Activated CD8-positive, alpha-beta T cell treated with anti-CD3 and anti-CD28 coated beads, Interleukin-2, amount 10 ng/mL, durations not matched to agents 7 days and 5 days (primary cell): ENCODE results near the gene ACAD8. TPM values are rescaled to one million over a fixed set of nuclear protein-coding genes. Genes with fewer than 3 reads are reported as not detected.
A peak's percentile ranks its signal among the peaks of the same experiment; 100 is the strongest.

Experiments
- ATAC-seq: fragments of 150-1000 bp; cut with Tn5 transposase; one replicate; pipeline ENCODE4 v1.10.0; 2021; ENCODE audit warnings: moderate library complexity
- CTCF ChIA-PET: fragments of 350-600 bp; sonication (Branson Sonifier 250); formaldehyde crosslinking; loops from one replicate; lab custom pipeline; 2021; ENCODE audit warnings: antibody characterized with exemption; lab: Charles Lee
- POLR2A ChIA-PET: fragments of 350-600 bp; sonication (Branson Sonifier 250); formaldehyde crosslinking; loops from one replicate; lab custom pipeline; 2021; ENCODE audit warnings: antibody characterized with exemption; lab: Charles Lee
- DNase-seq: peaks from one replicate; pipeline ENCODE4 v3.0.0-alpha.2; 2020
- H3K27ac Mint-ChIP-seq: one replicate; pipeline ENCODE4 v1.8.0; 2021; ENCODE audit warnings: mild to moderate bottlenecking, mixed read lengths
- H3K27me3 Mint-ChIP-seq: one replicate; pipeline ENCODE4 v1.8.0; 2021; ENCODE audit warnings: low read depth, mixed read lengths
- H3K36me3 Mint-ChIP-seq: one replicate; pipeline ENCODE4 v1.8.0; 2021; ENCODE audit warnings: low read depth, mixed read lengths
- H3K4me1 Mint-ChIP-seq: one replicate; pipeline ENCODE4 v1.8.0; 2021; ENCODE audit warnings: low read depth, mixed read lengths
- H3K4me3 Mint-ChIP-seq: one replicate; pipeline ENCODE4 v1.8.0; 2021; ENCODE audit warnings: mild to moderate bottlenecking, mixed read lengths
- H3K9me3 Mint-ChIP-seq: one replicate; pipeline ENCODE4 v1.8.0; 2022; ENCODE audit warnings: mixed read lengths; ENCODE audit not compliant: insufficient read depth
- total RNA-seq, 2 experiments: library from RNA; stranded (reverse); gene quantifications; one replicate each; pipeline ENCODE4 v1.2.3, GENCODE V29; 2021

ACAD8 gene
- total RNA-seq, 2 experiments from 2014 or later, result 20.7 to 21.1 TPM

GRCh38 chr11:134226806-134227325 is 26.5 kb upstream of the ACAD8 start:
- Mint-ChIP-seq H3K27me3 (no peaks in the 10 kb centered on the region), H3K4me1 (peaks cover 77% of the 10 kb centered on the region), H3K27ac (no peak overlapping the region), H3K9me3 (no peaks in the 10 kb centered on the region), H3K36me3 (peaks cover 50% of the 10 kb centered on the region), H3K4me3 (peak overlapping the region; percentile 93)
- ChIA-PET CTCF (interaction anchor here (1.0 to 2.9 kb wide), 6 partner anchors 11 to 280 kb away, joined by 3 to 25 read pairs (median 3); no protein-coding TSS in a partner anchor), POLR2A (interaction anchor here (4.7 kb wide), 1 partner anchor 27 kb away, joined by 50 read pairs; the partner anchor contains the start of genes ACAD8 and THYN1)
- DNase-seq (no peak), ATAC-seq (no peak)

- H3K27ac Mint-ChIP-seq, result peak overlapping the region; percentile 39
- no peak for ATAC-seq
- H3K9me3 Mint-ChIP-seq, result no peaks in the 10 kb centered on the region
Observed at GRCh38 chr11:134228625-134229024, 24.7 kb upstream of the ACAD8 start.

DNA sequence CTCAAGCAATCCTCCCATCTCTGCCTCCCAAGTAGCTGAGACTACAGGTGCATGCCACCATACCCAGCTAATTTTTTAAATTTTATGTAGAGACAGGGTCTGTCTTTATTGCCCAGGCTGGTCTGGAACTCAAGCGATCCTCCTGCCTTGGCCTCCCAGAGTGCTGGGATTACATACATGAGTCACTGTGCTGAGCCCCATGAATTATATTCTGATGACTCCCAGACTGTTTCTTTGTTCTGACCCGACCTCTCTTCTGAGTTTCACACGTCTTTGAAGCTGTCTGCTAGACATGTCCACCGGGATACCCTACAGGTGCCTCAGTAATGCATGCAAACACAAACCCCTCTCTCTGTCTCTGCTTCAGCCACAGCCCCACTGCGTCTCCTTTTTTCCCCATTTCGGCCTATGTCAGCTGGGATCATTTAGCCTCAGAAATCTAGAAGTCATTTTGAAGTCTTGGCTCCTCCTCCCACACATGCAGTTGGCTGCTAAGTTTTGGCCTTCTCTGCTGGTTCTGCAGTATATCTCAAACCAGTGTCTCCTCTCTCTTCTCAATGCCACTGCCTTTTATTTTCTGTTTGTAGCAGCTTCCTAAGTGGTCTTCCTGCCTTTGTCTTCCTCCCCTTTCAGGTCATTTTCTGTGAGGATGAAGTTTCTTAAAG is 24.1 kb upstream of the ACAD8 start:
- CTCF ChIA-PET, result interaction anchor here (0.6 to 4.5 kb wide), 9 partner anchors 12 to 47 kb away, joined by 3 to 18 read pairs (median 4); partner anchors contain the start of gene GLB1L3
- POLR2A ChIA-PET, result interaction anchor here (1.0 kb wide), 1 partner anchor 35 kb away, joined by 3 read pairs; no protein-coding TSS in a partner anchor
- Mint-ChIP-seq H3K4me1 (peaks cover 77% of the 10 kb centered on the region), H3K27ac (peak overlapping the region; percentile 32), H3K36me3 (peaks cover 35% of the 10 kb centered on the region), H3K9me3 (no peaks in the 10 kb centered on the region), H3K27me3 (no peaks in the 10 kb centered on the region), H3K4me3 (peak overlapping the region; percentile 12)
- no peak for ATAC-seq
- no peak for DNase-seq

More at GRCh38 chr11:134228625-134229024, 24.7 kb upstream of the ACAD8 start:
- DNase-seq, result peak; percentile 71
- CTCF ChIA-PET, result interaction anchor here (0.6 to 4.5 kb wide), 9 partner anchors 12 to 48 kb away, joined by 3 to 18 read pairs (median 4); partner anchors contain the start of gene GLB1L3
- Mint-ChIP-seq H3K4me3 (no peak overlapping the region), H3K36me3 (peaks cover 40% of the 10 kb centered on the region), H3K27me3 (no peaks in the 10 kb centered on the region), H3K4me1 (peaks cover 77% of the 10 kb centered on the region)
- POLR2A ChIA-PET, result interaction anchor here (1.0 kb wide), 1 partner anchor 34 kb away, joined by 3 read pairs; no protein-coding TSS in a partner anchor

DNA sequence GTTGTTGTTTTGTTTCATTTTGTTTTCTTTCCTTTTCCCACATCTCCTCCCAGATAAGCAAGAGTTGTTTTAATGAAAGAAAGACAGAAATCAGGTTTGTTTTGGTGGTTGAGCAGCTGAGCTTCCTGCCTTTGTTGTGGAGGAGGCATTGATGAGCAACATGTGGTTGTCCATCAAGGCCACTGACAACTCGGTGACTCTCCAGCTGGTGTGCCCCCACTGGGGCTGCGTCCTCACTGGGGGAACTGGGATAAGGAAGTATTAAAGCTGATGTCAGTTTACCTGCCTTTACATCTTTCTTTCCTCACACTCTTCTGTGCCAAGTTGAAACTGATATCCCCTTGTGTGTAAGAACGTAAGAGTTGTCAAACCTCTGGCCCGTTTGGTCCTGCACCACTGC is 23.0 kb upstream of the ACAD8 start:
- Mint-ChIP-seq H3K9me3 (no peaks in the 10 kb centered on the region), H3K36me3 (peaks cover 39% of the 10 kb centered on the region), H3K4me3 (no peak overlapping the region), H3K4me1 (peaks cover 77% of the 10 kb centered on the region), H3K27ac (no peak overlapping the region), H3K27me3 (no peaks in the 10 kb centered on the region)
- POLR2A ChIA-PET, result no interaction called here
- DNase-seq, result no peak
- ATAC-seq, result no peak
- CTCF ChIA-PET, result interaction anchor here (1.0 to 4.5 kb wide), 3 partner anchors 14 to 46 kb away, joined by 4 to 18 read pairs (median 7); partner anchors contain the start of gene GLB1L3

- no peak overlapping the region for H3K4me3 Mint-ChIP-seq
- peaks cover 60% of the 10 kb centered on the region for H3K4me1 Mint-ChIP-seq
- peaks cover 47% of the 10 kb centered on the region for H3K36me3 Mint-ChIP-seq
- H3K27me3 Mint-ChIP-seq, result no peaks in the 10 kb centered on the region
- H3K9me3 Mint-ChIP-seq, result no peaks in the 10 kb centered on the region
- ChIA-PET CTCF (interaction anchor here (4.5 kb wide), 1 partner anchor 12 kb away, joined by 18 read pairs; no protein-coding TSS in a partner anchor), POLR2A (interaction anchor here (4.1 kb wide), 1 partner anchor 8 kb away, joined by 14 read pairs; the partner anchor contains the start of genes NCAPD3 and VPS26B)
- DNase-seq (no peak), ATAC-seq (no peak)
- H3K27ac Mint-ChIP-seq, result peak overlapping the region; percentile 8
Observed at GRCh38 chr11:134231958-134232659, 21.3 kb upstream of the ACAD8 start.

DNA sequence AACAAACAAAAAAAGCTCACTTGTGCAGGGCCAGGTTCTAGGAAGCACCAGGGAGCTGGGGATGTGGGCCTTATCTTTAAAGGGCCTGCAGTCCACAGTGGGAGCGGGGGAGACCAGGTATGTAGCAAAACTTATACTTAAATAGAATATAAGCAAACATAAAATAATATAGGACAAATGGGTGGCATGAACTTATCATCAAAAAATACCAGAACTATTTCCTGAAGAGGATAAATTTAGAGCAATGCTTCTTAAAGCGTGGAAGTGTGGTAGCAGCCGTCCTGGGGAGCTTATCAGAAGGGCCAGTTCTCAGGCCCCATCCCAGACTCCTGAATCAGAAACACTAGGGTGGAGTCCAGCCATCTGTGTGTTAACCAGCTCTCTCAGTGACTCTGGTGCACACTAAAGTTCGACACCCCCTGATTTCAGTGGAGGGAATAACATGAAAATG is 19.6 kb upstream of the ACAD8 start:
- ChIA-PET CTCF (interaction anchor here (0.7 to 2.4 kb wide), 3 partner anchors 9 to 183 kb away, joined by 4 to 11 read pairs (median 5); partner anchors contain the start of gene VPS26B), POLR2A (interaction anchor here (4.1 kb wide), 1 partner anchor 10 kb away, joined by 14 read pairs; the partner anchor contains the start of genes NCAPD3 and VPS26B)
- peaks cover 42% of the 10 kb centered on the region for H3K36me3 Mint-ChIP-seq
- no peaks in the 10 kb centered on the region for H3K27me3 Mint-ChIP-seq
- no peak overlapping the region for H3K27ac Mint-ChIP-seq
- H3K4me1 Mint-ChIP-seq, result peaks cover 44% of the 10 kb centered on the region
- H3K4me3 Mint-ChIP-seq, result no peak overlapping the region
- no peak for DNase-seq
- no peak for ATAC-seq
- no peaks in the 10 kb centered on the region for H3K9me3 Mint-ChIP-seq

DNA sequence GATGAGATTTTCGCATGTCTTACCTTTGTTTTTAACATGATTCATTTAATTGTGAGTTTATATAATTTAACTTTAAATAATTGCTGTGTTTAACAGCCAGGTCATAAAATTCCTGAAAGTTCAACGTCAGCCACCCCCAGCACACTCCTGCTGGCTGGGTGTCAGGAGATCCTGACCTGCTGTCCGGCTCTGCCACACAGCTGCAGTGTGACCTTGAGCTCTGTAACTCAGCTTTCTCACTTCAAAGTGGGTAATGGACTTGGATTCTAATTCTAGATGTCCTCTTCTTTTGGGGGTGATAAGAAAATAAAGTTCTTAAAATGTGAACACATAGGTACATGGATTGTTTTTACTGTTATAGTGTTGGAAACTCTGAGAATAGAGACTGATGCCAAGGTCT is 18.0 kb upstream of the ACAD8 start:
- Mint-ChIP-seq H3K36me3 (peaks cover 37% of the 10 kb centered on the region), H3K9me3 (no peaks in the 10 kb centered on the region), H3K27ac (no peak overlapping the region), H3K4me1 (peaks cover 27% of the 10 kb centered on the region), H3K27me3 (no peaks in the 10 kb centered on the region), H3K4me3 (no peak overlapping the region)
- ChIA-PET POLR2A (interaction anchor here (4.1 kb wide), 1 partner anchor 11 kb away, joined by 14 read pairs; the partner anchor contains the start of genes NCAPD3 and VPS26B), CTCF (interaction anchor here (0.6 to 2.4 kb wide), 2 partner anchors 8 to 22 kb away, joined by 3 to 11 read pairs; no protein-coding TSS in a partner anchor)
- ATAC-seq, result no peak
- DNase-seq, result no peak

DNA sequence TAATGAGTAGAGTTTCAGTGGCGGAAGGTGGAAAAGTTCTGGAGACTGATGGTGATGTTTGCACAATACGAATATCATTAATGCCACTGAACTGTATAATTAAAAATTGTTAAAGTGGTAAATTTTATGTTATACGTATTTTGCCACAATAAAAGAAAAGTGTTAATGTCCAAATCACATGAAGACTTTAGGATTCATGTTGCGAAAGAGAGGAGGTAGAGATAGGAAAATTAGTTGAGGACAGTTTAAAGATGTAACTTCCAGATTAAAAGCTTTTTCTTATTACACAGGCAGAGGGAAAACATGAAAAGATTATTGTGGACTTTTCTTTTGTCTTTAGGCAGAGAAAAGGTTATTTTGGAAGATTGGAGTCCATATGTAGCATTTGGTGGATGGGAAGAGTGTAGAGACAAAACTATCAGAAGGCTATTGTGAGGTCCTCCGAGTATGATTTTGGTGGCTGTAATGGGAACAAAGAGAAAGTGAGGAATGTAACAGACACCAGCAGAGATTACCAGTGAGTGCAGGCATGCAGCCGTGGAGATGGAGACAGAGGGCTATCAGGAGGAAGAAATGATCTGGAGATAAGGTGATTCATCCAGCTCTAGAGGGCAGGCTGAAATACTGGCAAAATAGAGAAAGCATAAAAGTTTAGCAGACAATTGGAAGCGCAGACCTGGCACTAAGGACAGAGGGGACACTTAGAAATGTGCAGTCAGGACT is 16.4 kb upstream of the ACAD8 start:
- no peak for DNase-seq
- ChIA-PET CTCF (interaction anchor here (1.0 to 1.1 kb wide), 2 partner anchors 10 to 27 kb away, joined by 3 to 5 read pairs; no protein-coding TSS in a partner anchor), POLR2A (no interaction called here)
- Mint-ChIP-seq H3K4me1 (peaks cover 12% of the 10 kb centered on the region), H3K36me3 (peaks cover 37% of the 10 kb centered on the region), H3K4me3 (no peak overlapping the region), H3K27ac (no peak overlapping the region), H3K9me3 (no peaks in the 10 kb centered on the region), H3K27me3 (no peaks in the 10 kb centered on the region)
- no peak for ATAC-seq

DNA sequence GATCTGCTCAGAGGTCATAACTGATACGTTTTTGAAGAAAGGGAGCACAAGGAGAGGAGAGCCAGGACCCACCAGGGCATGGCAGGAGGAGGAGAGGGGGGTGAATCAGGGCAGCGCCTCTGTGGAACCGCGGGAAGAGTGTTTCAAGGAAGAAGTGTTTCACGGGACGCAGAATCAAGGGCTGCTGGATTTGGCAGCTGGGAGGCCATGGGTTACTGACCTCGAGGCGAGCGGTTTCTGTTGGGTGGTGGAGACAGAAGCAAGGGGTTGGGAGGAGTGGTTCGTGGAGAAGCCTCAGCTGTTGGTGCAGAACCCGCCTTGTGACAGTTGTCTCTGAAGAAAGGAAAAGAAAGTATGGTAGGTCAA is 15.8 kb upstream of the ACAD8 start:
- Mint-ChIP-seq H3K27me3 (no peaks in the 10 kb centered on the region), H3K9me3 (no peaks in the 10 kb centered on the region), H3K27ac (peak overlapping the region; percentile 2), H3K4me1 (peaks cover 7% of the 10 kb centered on the region), H3K4me3 (no peak overlapping the region), H3K36me3 (peaks cover 37% of the 10 kb centered on the region)
- ChIA-PET POLR2A (no interaction called here), CTCF (interaction anchor here (1.0 to 1.1 kb wide), 2 partner anchors 11 to 27 kb away, joined by 3 to 5 read pairs; no protein-coding TSS in a partner anchor)
- DNase-seq (no peak), ATAC-seq (no peak)

DNA sequence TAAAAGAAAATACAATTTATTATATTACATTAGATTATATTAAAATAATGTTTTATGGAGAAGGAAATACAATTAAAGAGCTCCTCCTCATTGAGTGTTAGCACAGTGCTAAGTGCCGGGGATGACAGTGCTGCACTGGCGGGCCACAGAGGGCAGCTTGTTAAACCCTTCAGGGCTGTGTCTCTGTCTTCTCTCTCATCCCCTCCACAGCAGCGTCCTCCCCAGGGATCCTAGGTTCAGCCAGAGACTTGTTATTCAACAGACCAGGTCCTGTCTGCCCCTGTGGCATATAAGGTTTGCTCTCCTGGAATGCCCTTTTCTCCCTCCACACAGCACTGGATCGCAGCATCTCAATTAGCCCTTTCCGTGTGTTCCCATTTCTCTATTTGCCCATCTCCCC is 14.4 kb upstream of the ACAD8 start:
- Mint-ChIP-seq H3K4me1 (no peaks in the 10 kb centered on the region), H3K27ac (no peak overlapping the region), H3K27me3 (no peaks in the 10 kb centered on the region), H3K9me3 (no peaks in the 10 kb centered on the region), H3K4me3 (no peak overlapping the region), H3K36me3 (peaks cover 47% of the 10 kb centered on the region)
- ATAC-seq (no peak), DNase-seq (no peak)
- POLR2A ChIA-PET, result interaction anchor here (2.2 kb wide), 1 partner anchor 13 kb away, joined by 6 read pairs; no protein-coding TSS in a partner anchor
- CTCF ChIA-PET, result interaction anchor here (1.1 to 2.0 kb wide), 3 partner anchors 12 to 23 kb away, joined by 3 to 6 read pairs (median 4); partner anchors contain the start of genes ACAD8 and THYN1
